ENCODE data around the gene EEIG2. TPM values are rescaled to one million over a fixed set of nuclear protein-coding genes. Genes with fewer than 3 reads are reported as not detected.

Gene EEIG2
- total and polyA plus RNA-seq, 2 donors (not counting 3 experiments of a cell fraction or from before 2014, with no cell fraction given): 2.5 to 7.2 TPM

- Histone ChIP-seq H3K9ac (replicated peaks; ENCODE audit: extremely low read depth, insufficient read depth, low read length) (peak overlapping the region; percentile 37), H4K20me1 (replicated peaks; ENCODE audit: control insufficient read depth, extremely low read depth, insufficient read depth, low read length) (no peaks in the 10 kb centered on the region), H3K27ac (ENCODE audit: insufficient read depth, low read depth, low read length) (peak overlapping the region; percentile 46), H3K36me3 (ENCODE audit: control insufficient read depth in 2 of 2, extremely low read depth in 1 of 2, insufficient read depth in 2 of 2, low read length in 2 of 2) (no peaks in the 10 kb centered on the region), H3K4me3 (replicated peaks in 1 of 3; ENCODE audit: insufficient read depth in 1 of 3, low read depth in 1 of 3, low read length in 3 of 3) (peak overlapping the region in 1 of 3 experiments; percentile 21), H3K79me2 (ENCODE audit: control insufficient read depth, insufficient read depth, low read length) (no peaks in the 10 kb centered on the region), H2AFZ (ENCODE audit: low read depth, low read length) (peak overlapping the region; percentile 24), H3K4me1 (ENCODE audit: control insufficient read depth, extremely low read depth, insufficient read depth, low read length) (peaks cover 33% of the 10 kb centered on the region), H3K9me3 (replicated peaks; ENCODE audit: control insufficient read depth, insufficient read depth, low read length) (peaks cover 4% of the 10 kb centered on the region), H3K4me2 (ENCODE audit: insufficient read depth, low read length) (peak overlapping the region; percentile 91), H3K27me3 (ENCODE audit: control insufficient read depth in 2 of 2, insufficient read depth in 2 of 2, low read length in 2 of 2) (no peaks in the 10 kb centered on the region), H3K9me1 (replicated peaks; ENCODE audit: control insufficient read depth, extremely low read depth, insufficient read depth, low read length) (no peaks in the 10 kb centered on the region)
- DNase-seq (ENCODE audit: low read depth, low spot score) (peak; percentile 57), FAIRE-seq (no peak)
- intact Hi-C loops (cut with micrococcal nuclease): no loop called here
- ChIA-PET POLR2A (no interaction called here), CTCF (interaction anchor here (1.0 to 2.3 kb wide), 3 partner anchors 9 to 72 kb away, joined by 3 to 28 read pairs (median 5); partner anchors contain the start of gene EEIG2)
- no TSS peak for BruUV-seq (replicated peaks)
- dilution Hi-C loops (cut with MboI; ENCODE audit: extremely low pct_ligation_motif_present, low sequenced_read_pairs): no loop called here
- TF ChIP-seq MYC (IDR thresholded peaks at IDR 0.05; ENCODE audit: low read depth, low read length) (no peak), FOS (IDR thresholded peaks at IDR 0.05; ENCODE audit: borderline replicate concordance, insufficient read depth, low read length) (peak; percentile 47), EZH2 (IDR thresholded peaks at IDR 0.05; ENCODE audit: borderline replicate concordance, low read depth, low read length, severe bottlenecking) (no peak), JUN (IDR thresholded peaks at IDR 0.05; ENCODE audit: borderline replicate concordance, insufficient read depth, insufficient read length, low read depth) (peak; percentile 48), MAX (IDR thresholded peaks at IDR 0.05; ENCODE audit: insufficient read depth, insufficient read length) (no peak), GATA2 (IDR thresholded peaks at IDR 0.05; ENCODE audit: insufficient read depth, insufficient read length, low read depth, low read length) (no peak)
- TF ChIP-seq, protein P1, sequence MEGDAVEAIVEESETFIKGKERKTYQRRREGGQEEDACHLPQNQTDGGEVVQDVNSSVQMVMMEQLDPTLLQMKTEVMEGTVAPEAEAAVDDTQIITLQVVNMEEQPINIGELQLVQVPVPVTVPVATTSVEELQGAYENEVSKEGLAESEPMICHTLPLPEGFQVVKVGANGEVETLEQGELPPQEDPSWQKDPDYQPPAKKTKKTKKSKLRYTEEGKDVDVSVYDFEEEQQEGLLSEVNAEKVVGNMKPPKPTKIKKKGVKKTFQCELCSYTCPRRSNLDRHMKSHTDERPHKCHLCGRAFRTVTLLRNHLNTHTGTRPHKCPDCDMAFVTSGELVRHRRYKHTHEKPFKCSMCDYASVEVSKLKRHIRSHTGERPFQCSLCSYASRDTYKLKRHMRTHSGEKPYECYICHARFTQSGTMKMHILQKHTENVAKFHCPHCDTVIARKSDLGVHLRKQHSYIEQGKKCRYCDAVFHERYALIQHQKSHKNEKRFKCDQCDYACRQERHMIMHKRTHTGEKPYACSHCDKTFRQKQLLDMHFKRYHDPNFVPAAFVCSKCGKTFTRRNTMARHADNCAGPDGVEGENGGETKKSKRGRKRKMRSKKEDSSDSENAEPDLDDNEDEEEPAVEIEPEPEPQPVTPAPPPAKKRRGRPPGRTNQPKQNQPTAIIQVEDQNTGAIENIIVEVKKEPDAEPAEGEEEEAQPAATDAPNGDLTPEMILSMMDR (IDR thresholded peaks at IDR 0.05; ENCODE audit: extremely low read depth in 1 of 2, insufficient read depth in 1 of 2, low read depth in 1 of 2, low read length in 2 of 2): no peak
Observed at GRCh38 chr1:108584428-108584856, 24.5 kb downstream of the EEIG2 start.

Data from endothelial cell of umbilical vein (primary cell).